ENCODE measurements around the gene SLC25A26.

SLC25A26 gene

GRCh38 chr3:66312039-66312438, 91.2 kb downstream of the SLC25A26 start:
- no peak for TF ChIP-seq EZH2phosphoT487 (IDR thresholded peaks at IDR 0.05; ENCODE audit: borderline replicate concordance, low read length)
- TF ChIP-seq, protein P1, sequence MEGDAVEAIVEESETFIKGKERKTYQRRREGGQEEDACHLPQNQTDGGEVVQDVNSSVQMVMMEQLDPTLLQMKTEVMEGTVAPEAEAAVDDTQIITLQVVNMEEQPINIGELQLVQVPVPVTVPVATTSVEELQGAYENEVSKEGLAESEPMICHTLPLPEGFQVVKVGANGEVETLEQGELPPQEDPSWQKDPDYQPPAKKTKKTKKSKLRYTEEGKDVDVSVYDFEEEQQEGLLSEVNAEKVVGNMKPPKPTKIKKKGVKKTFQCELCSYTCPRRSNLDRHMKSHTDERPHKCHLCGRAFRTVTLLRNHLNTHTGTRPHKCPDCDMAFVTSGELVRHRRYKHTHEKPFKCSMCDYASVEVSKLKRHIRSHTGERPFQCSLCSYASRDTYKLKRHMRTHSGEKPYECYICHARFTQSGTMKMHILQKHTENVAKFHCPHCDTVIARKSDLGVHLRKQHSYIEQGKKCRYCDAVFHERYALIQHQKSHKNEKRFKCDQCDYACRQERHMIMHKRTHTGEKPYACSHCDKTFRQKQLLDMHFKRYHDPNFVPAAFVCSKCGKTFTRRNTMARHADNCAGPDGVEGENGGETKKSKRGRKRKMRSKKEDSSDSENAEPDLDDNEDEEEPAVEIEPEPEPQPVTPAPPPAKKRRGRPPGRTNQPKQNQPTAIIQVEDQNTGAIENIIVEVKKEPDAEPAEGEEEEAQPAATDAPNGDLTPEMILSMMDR (IDR thresholded peaks at IDR 0.05; ENCODE audit: low read depth, low read length, poor library complexity, severe bottlenecking): no peak
- Histone ChIP-seq H3K4me1 (ENCODE audit: control insufficient read depth, low read length) (no peaks in the 10 kb centered on the region), H3K9me2 (replicated peaks; ENCODE audit: control insufficient read depth, low read length) (no peaks in the 10 kb centered on the region), H4K20me1 (ENCODE audit: control insufficient read depth, insufficient read depth, low read depth, low read length) (no peaks in the 10 kb centered on the region), H3K36me3 (ENCODE audit: control insufficient read depth, low read length) (no peaks in the 10 kb centered on the region), H3K9me3 (ENCODE audit: control insufficient read depth, insufficient read depth, low read length) (no peaks in the 10 kb centered on the region), H3K27me3 (ENCODE audit: control insufficient read depth, low read length) (no peaks in the 10 kb centered on the region), H3K4me2 (ENCODE audit: low read length) (no peak overlapping the region), H3F3A (ENCODE audit: control insufficient read depth, insufficient read depth) (no peaks in the 10 kb centered on the region), H3K79me2 (ENCODE audit: control insufficient read depth, low read length) (0 out of 2 replicates have a peak, but pooled peaks cover 2% of the 10 kb centered on the region), H3K4me3 (ENCODE audit: low read length) (no peak overlapping the region), H3K27ac (ENCODE audit: low read depth, low read length) (no peak overlapping the region)

DNA sequence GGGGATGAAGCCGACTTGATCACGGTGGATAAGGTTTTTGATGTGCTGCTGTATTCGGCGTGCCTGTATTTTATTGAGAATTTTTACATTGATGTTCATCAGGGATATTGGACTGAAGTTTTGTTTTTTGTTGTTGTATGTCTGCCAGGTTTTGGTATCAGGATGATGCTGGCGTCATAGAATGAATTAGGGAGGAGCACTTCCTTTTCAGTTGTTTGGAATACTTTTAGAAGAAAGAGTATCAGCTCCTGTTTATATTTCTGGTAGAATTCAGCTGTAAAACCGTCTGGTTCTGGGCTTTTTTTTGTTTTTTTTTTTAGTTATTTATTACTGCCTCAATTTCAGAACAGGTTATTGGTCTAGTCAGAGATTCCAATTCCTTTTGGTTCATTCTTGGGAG, 93.7 kb downstream of the SLC25A26 start:
- H4K20me1 ChIP-seq (ENCODE audit: control insufficient read depth, insufficient read depth, low read depth, low read length): no peaks in the 10 kb centered on the region
- no peaks in the 10 kb centered on the region for H3K27me3 ChIP-seq (ENCODE audit: control insufficient read depth, low read length)
- no peaks in the 10 kb centered on the region for H3F3A ChIP-seq (ENCODE audit: control insufficient read depth, insufficient read depth)
- no peak overlapping the region for H3K4me3 ChIP-seq (ENCODE audit: low read length)
- H3K27ac ChIP-seq (ENCODE audit: low read depth, low read length): no peak overlapping the region
- 0 out of 2 replicates have a peak, but pooled peaks cover 2% of the 10 kb centered on the region for H3K79me2 ChIP-seq (ENCODE audit: control insufficient read depth, low read length)
- H3K9me3 ChIP-seq (ENCODE audit: control insufficient read depth, insufficient read depth, low read length): no peaks in the 10 kb centered on the region
- H3K4me1 ChIP-seq (ENCODE audit: control insufficient read depth, low read length): no peaks in the 10 kb centered on the region
- H3K9me2 ChIP-seq (replicated peaks; ENCODE audit: control insufficient read depth, low read length): no peaks in the 10 kb centered on the region
- no peaks in the 10 kb centered on the region for H3K36me3 ChIP-seq (ENCODE audit: control insufficient read depth, low read length)
- H3K4me2 ChIP-seq (ENCODE audit: low read length): no peak overlapping the region
- TF ChIP-seq, protein P1 (IDR thresholded peaks at IDR 0.05; ENCODE audit: low read depth, low read length, poor library complexity, severe bottlenecking): no peak
- no peak for TF ChIP-seq EZH2phosphoT487 (IDR thresholded peaks at IDR 0.05; ENCODE audit: borderline replicate concordance, low read length)

GRCh38 chr3:66317750-66318376, 97.1 kb downstream of the SLC25A26 start:
- no peaks in the 10 kb centered on the region for H3K9me3 ChIP-seq (ENCODE audit: control insufficient read depth, insufficient read depth, low read length)
- peaks cover 6% of the 10 kb centered on the region for H3K4me1 ChIP-seq (ENCODE audit: control insufficient read depth, low read length)
- H3K36me3 ChIP-seq (ENCODE audit: control insufficient read depth, low read length): no peaks in the 10 kb centered on the region
- no peak overlapping the region for H3K4me3 ChIP-seq (ENCODE audit: low read length)
- 0 out of 2 replicates have a peak, but pooled peaks cover 2% of the 10 kb centered on the region for H3K79me2 ChIP-seq (ENCODE audit: control insufficient read depth, low read length)
- TF ChIP-seq, protein P1 (IDR thresholded peaks at IDR 0.05; ENCODE audit: low read depth, low read length, poor library complexity, severe bottlenecking): no peak
- TF ChIP-seq EZH2phosphoT487 (IDR thresholded peaks at IDR 0.05; ENCODE audit: borderline replicate concordance, low read length): no peak
- H3K27ac ChIP-seq (ENCODE audit: low read depth, low read length): no peak overlapping the region
- no peaks in the 10 kb centered on the region for H3K27me3 ChIP-seq (ENCODE audit: control insufficient read depth, low read length)
- H3K4me2 ChIP-seq (ENCODE audit: low read length): no peak overlapping the region
- H3F3A ChIP-seq (ENCODE audit: control insufficient read depth, insufficient read depth): no peaks in the 10 kb centered on the region
- no peaks in the 10 kb centered on the region for H3K9me2 ChIP-seq (replicated peaks; ENCODE audit: control insufficient read depth, low read length)
- no peaks in the 10 kb centered on the region for H4K20me1 ChIP-seq (ENCODE audit: control insufficient read depth, insufficient read depth, low read depth, low read length)
